H1 (cell line): ENCODE data around the gene DEDD2. TPM values are rescaled to one million over a fixed set of nuclear protein-coding genes. Genes with fewer than 3 reads are reported as not detected.

Source experiments
- ASH2L ChIP-seq: fragments of 200-600, 300-600 bp; sonication (generic); IDR thresholded peaks from one replicate; pipeline ENCODE4 v1.7.1; 2017; ENCODE audit warnings: low read length
- BRCA1 ChIP-seq: IDR thresholded peaks from 2 replicates; pipeline ENCODE4 v1.6.1; 2012; ENCODE audit warnings: low read depth, low read length, improper control_type of control experiment
- CHD1 ChIP-seq: IDR thresholded peaks from 2 replicates; pipeline ENCODE4 v1.6.1; 2012; ENCODE audit warnings: low read depth, low read length, improper control_type of control experiment
- CTCF ChIP-seq, 3 experiments: IDR thresholded peaks; 1 replicate in 2 of 3; 2 replicates in 1 of 3; pipeline versions ENCODE4 v1.5.1 to v1.6.1; 2011; ENCODE audit warnings: low read length in 3 of 3, mild to moderate bottlenecking in 3 of 3, inconsistent platforms in 2 of 3, low read depth in 1 of 3, moderate library complexity in 1 of 3; ENCODE audit not compliant: insufficient read depth in 1 of 3; ENCODE audit errors: control extremely low read depth in 1 of 3
- JUND ChIP-seq: IDR thresholded peaks from 2 replicates; pipeline ENCODE4 v1.6.1; 2011; ENCODE audit warnings: mild to moderate bottlenecking, improper control_type of control experiment, low read length
- KDM5A ChIP-seq: fragments of 200-600 bp; IDR thresholded peaks from 2 replicates; pipeline ENCODE4 v1.7.1; 2012; ENCODE audit warnings: mild to moderate bottlenecking, low read length, inconsistent platforms, mixed read lengths
- NRF1 ChIP-seq: IDR thresholded peaks from 2 replicates; pipeline ENCODE4 v1.6.1; 2011; ENCODE audit warnings: mild to moderate bottlenecking, low read depth, low read length, improper control_type of control experiment
- PHF8 ChIP-seq: fragments of 200-600 bp; sonication (generic); conservative IDR thresholded peaks from 2 replicates; pipeline ENCODE4 v1.7.1; 2012; ENCODE audit warnings: low read depth, mild to moderate bottlenecking, inconsistent platforms, low read length, moderate library complexity
- RFX5 ChIP-seq: IDR thresholded peaks from 2 replicates; pipeline ENCODE4 v1.6.1; 2011; ENCODE audit warnings: low read depth, low read length, improper control_type of control experiment, borderline replicate concordance
- RXRA ChIP-seq: IDR thresholded peaks from 2 replicates; pipeline ENCODE4 v1.6.1; 2011; ENCODE audit warnings: low read depth, mild to moderate bottlenecking, low read length, moderate library complexity; ENCODE audit not compliant: insufficient read depth
- SAP30 ChIP-seq: fragments of 300-600 bp; sonication (generic); IDR thresholded peaks from 2 replicates; pipeline ENCODE4 v1.7.1; 2012; ENCODE audit warnings: low read length, moderate library complexity, mild to moderate bottlenecking, inconsistent platforms; ENCODE audit not compliant: insufficient read depth, insufficient replicate concordance
- TEAD4 ChIP-seq: IDR thresholded peaks from 2 replicates; pipeline ENCODE4 v1.6.1; 2012; ENCODE audit warnings: low read depth, low read length, inconsistent platforms, mixed read lengths
- polyA plus RNA-seq, 7 experiments: library from polyadenylated mRNA; depleted of rRNA in 3 of 7; stranded (reverse) in 5 of 7; unstranded in 2 of 7; fragments of >200 nt in 5 of 7; fragments of 200-250 nt in 2 of 7; gene quantifications; 1 replicate in 5 of 7; 2 replicates in 1 of 7; 4 replicates in 1 of 7; pipeline versions ENCODE4 v1.2.1 to v1.2.3, GENCODE V29; 2011 to 2013; ENCODE audit warnings: missing spikeins in 2 of 7, mixed read lengths in 2 of 7
- total RNA-seq: library from RNA; stranded (reverse); fragmentation: NEBNext Ultra II Directional; extraction: Animal tissue kit (Norgen Biotek cat#: 25700); gene quantifications from 2 replicates; pipeline ENCODE4 v1.2.1, GENCODE V29; 2021

Gene DEDD2
- total and polyA plus RNA-seq, 2 of the 8 experiments (the other 6 are each of a cell fraction or from before 2014, with no cell fraction given), result 37.8 to 65.0 TPM

GRCh38 chr19:42207767-42208271 lies 9.7 kb downstream of the DEDD2 start (continued):
- TF ChIP-seq CTCF (IDR thresholded peaks at IDR 0.05; ENCODE audit: control extremely low read depth in 1 of 3, insufficient read depth in 1 of 3, low read depth in 1 of 3, low read length in 3 of 3) (no peak), PHF8 (no peak), KDM5A (no peak), RXRA (no peak), JUND (no peak), TEAD4 (no peak), SAP30 (no peak), RFX5 (no peak), NRF1 (no peak), CHD1 (no peak), ASH2L (no peak), BRCA1 (no peak)
